Mammary epithelial cell (primary cell): Measurements from ENCODE around the gene KRTAP6-1.

Experiments used
- EZH2 ChIP-seq: IDR thresholded peaks from 2 replicates; pipeline ENCODE4 v1.6.1; 2012; ENCODE audit warnings: low read length, inconsistent platforms, borderline replicate concordance
- TF ChIP-seq, protein P1 (sequence below), 2 donors: IDR thresholded peaks in 1 of 2; conservative IDR thresholded peaks in 1 of 2; 2 replicates each; pipeline ENCODE4 v1.5.1; 2011 to 2012; ENCODE audit warnings: inconsistent platforms in 2 of 2, low read length in 2 of 2, mild to moderate bottlenecking in 2 of 2, control low read depth in 1 of 2, low read depth in 1 of 2; ENCODE audit not compliant: insufficient read depth in 1 of 2; ENCODE audit errors: extremely low read depth in 1 of 2

DNA sequence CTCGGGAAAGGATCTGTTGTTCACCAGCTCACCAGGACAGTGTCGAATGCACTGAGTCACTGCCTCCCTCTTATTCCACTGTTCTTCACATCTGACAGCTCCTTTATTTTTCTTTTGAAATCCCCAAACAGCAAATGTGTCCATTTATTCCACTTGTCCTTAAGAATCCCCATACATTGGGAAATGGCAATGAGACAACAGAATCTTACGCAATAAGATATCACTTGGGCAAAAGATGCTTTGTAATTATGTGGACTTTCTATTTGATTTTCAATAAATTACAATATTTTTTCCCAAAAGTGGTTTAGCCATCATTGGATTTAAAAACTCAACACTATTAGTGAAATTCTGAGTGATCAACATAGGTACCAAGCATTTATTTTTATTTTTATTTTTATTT, 25.0 kb upstream of the KRTAP6-1 start:
- TF ChIP-seq, protein P1, sequence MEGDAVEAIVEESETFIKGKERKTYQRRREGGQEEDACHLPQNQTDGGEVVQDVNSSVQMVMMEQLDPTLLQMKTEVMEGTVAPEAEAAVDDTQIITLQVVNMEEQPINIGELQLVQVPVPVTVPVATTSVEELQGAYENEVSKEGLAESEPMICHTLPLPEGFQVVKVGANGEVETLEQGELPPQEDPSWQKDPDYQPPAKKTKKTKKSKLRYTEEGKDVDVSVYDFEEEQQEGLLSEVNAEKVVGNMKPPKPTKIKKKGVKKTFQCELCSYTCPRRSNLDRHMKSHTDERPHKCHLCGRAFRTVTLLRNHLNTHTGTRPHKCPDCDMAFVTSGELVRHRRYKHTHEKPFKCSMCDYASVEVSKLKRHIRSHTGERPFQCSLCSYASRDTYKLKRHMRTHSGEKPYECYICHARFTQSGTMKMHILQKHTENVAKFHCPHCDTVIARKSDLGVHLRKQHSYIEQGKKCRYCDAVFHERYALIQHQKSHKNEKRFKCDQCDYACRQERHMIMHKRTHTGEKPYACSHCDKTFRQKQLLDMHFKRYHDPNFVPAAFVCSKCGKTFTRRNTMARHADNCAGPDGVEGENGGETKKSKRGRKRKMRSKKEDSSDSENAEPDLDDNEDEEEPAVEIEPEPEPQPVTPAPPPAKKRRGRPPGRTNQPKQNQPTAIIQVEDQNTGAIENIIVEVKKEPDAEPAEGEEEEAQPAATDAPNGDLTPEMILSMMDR (conservative IDR thresholded peaks at IDR 0.05 in 1 of 2, IDR thresholded peaks at IDR 0.05 in 1 of 2; ENCODE audit: extremely low read depth in 1 of 2, insufficient read depth in 1 of 2, low read depth in 1 of 2, low read length in 2 of 2), result no peak
- TF ChIP-seq EZH2, result no peak
